Activated naive CD4-positive, alpha-beta T cell treated with anti-CD3 and anti-CD28 coated beads, Interleukin-2, amount 10 ng/mL, durations not matched to agents 7 days and 5 days (primary cell): ENCODE results near the gene SRRT.
A peak's percentile ranks its signal among the peaks of the same experiment; 100 is the strongest.

Source experiments
- CTCF ChIA-PET: fragments of 350-600 bp; sonication (Branson Sonifier 250); formaldehyde crosslinking; loops from one replicate; lab custom pipeline; 2021; ENCODE audit warnings: antibody characterized with exemption; lab: Charles Lee
- DNase-seq: peaks from one replicate; pipeline ENCODE4 v3.0.0-alpha.2; 2020
- H3K27ac Mint-ChIP-seq: one replicate; pipeline ENCODE4 v1.8.0; 2021; ENCODE audit warnings: mild to moderate bottlenecking, moderate library complexity, mixed read lengths
- H3K27me3 Mint-ChIP-seq: one replicate; pipeline ENCODE4 v1.8.0; 2021; ENCODE audit warnings: mild to moderate bottlenecking, mixed read lengths
- H3K36me3 Mint-ChIP-seq: one replicate; pipeline ENCODE4 v1.8.0; 2021; ENCODE audit warnings: mixed read lengths
- H3K4me1 Mint-ChIP-seq: one replicate; pipeline ENCODE4 v1.8.0; 2021; ENCODE audit warnings: mixed read lengths
- H3K4me3 Mint-ChIP-seq: one replicate; pipeline ENCODE4 v1.8.0; 2021; ENCODE audit warnings: mild to moderate bottlenecking, moderate library complexity, mixed read lengths
- H3K9me3 Mint-ChIP-seq: one replicate; pipeline ENCODE4 v1.8.0; 2021; ENCODE audit warnings: mixed read lengths

Gene SRRT

GRCh38 chr7:100888988-100889750 is 14.3 kb downstream of the SRRT start, which contains the start of gene UFSP1:
Gene UFSP1, minus strand, starts transcription at chr7:100889715. Its CDS starts 444 bp downstream, at chr7:100889271.
- Mint-ChIP-seq H3K36me3 (peaks cover 45% of the 10 kb centered on the region), H3K4me3 (peak within 1 kb of the TSS; percentile 76), H3K9me3 (no peaks in the 10 kb centered on the region), H3K27me3 (peaks cover 46% of the 10 kb centered on the region), H3K4me1 (peaks cover 59% of the 10 kb centered on the region), H3K27ac (peak within 1 kb of the TSS; percentile 96)
- no peak for DNase-seq
- CTCF ChIA-PET = interaction anchor here (1.0 to 1.4 kb wide), 6 partner anchors 14 to 282 kb away, joined by 3 to 5 read pairs (median 3); partner anchors contain the start of genes POP7, SLC12A9 and SRRT

- Mint-ChIP-seq H3K27me3 (peaks cover 63% of the 10 kb centered on the region), H3K4me3 (peak overlapping the region; percentile 76), H3K27ac (no peak overlapping the region), H3K9me3 (no peaks in the 10 kb centered on the region), H3K4me1 (peaks cover 50% of the 10 kb centered on the region), H3K36me3 (peaks cover 28% of the 10 kb centered on the region)
- CTCF ChIA-PET = interaction anchor here (0.5 to 1.4 kb wide), 3 partner anchors 91 to 185 kb away, joined by 3 to 5 read pairs (median 3); partner anchors contain the start of gene POP7
- no peak for DNase-seq
Observed at GRCh38 chr7:100890653-100891567, 16.0 kb downstream of the SRRT start.

GRCh38 chr7:100891568-100892247 is 16.8 kb downstream of the SRRT start:
- Mint-ChIP-seq H3K27ac (no peak overlapping the region), H3K36me3 (peaks cover 20% of the 10 kb centered on the region)

GRCh38 chr7:100892364-100893317 is 17.7 kb downstream of the SRRT start:
- H3K9me3 Mint-ChIP-seq = no peaks in the 10 kb centered on the region
- H3K4me3 Mint-ChIP-seq = no peak overlapping the region
- no peak overlapping the region for H3K27ac Mint-ChIP-seq
- CTCF ChIA-PET = interaction anchor here (0.6 to 1.1 kb wide), 2 partner anchors 185 to 284 kb away, joined by 4 to 5 read pairs; no protein-coding TSS in a partner anchor
- H3K36me3 Mint-ChIP-seq = peaks cover 11% of the 10 kb centered on the region
- no peak for DNase-seq
- H3K27me3 Mint-ChIP-seq = peaks cover 78% of the 10 kb centered on the region
- peaks cover 40% of the 10 kb centered on the region for H3K4me1 Mint-ChIP-seq

More at GRCh38 chr7:100891568-100892247, 16.8 kb downstream of the SRRT start:
- CTCF ChIA-PET = interaction anchor here (0.5 to 0.6 kb wide), 2 partner anchors 162 to 283 kb away, joined by 3 to 4 read pairs; no protein-coding TSS in a partner anchor
- no peak for DNase-seq
- Mint-ChIP-seq H3K9me3 (no peaks in the 10 kb centered on the region), H3K27me3 (peaks cover 71% of the 10 kb centered on the region), H3K4me3 (peak overlapping the region; percentile 27), H3K4me1 (peaks cover 50% of the 10 kb centered on the region)

- H3K9me3 Mint-ChIP-seq = no peaks in the 10 kb centered on the region
- no peak overlapping the region for H3K27ac Mint-ChIP-seq
- CTCF ChIA-PET = interaction anchor here (1.1 to 1.4 kb wide), 2 partner anchors 184 to 389 kb away, joined by 5 read pairs; no protein-coding TSS in a partner anchor
- H3K4me1 Mint-ChIP-seq = peaks cover 37% of the 10 kb centered on the region
- peaks cover 85% of the 10 kb centered on the region for H3K27me3 Mint-ChIP-seq
- peaks cover 3% of the 10 kb centered on the region for H3K36me3 Mint-ChIP-seq
- DNase-seq = no peak
- H3K4me3 Mint-ChIP-seq = no peak overlapping the region
Observed at GRCh38 chr7:100893318-100893895, 18.5 kb downstream of the SRRT start.

- CTCF ChIA-PET = interaction anchor here (0.8 to 1.6 kb wide), 8 partner anchors 10 to 388 kb away, joined by 3 to 6 read pairs (median 4); no protein-coding TSS in a partner anchor
- H3K4me1 Mint-ChIP-seq = peaks cover 32% of the 10 kb centered on the region
- H3K4me3 Mint-ChIP-seq = no peak overlapping the region
- DNase-seq = no peak
- H3K36me3 Mint-ChIP-seq = no peaks in the 10 kb centered on the region
- H3K27me3 Mint-ChIP-seq = peaks cover 92% of the 10 kb centered on the region
- H3K27ac Mint-ChIP-seq = peak overlapping the region; percentile 62
- H3K9me3 Mint-ChIP-seq = no peaks in the 10 kb centered on the region
Observed at GRCh38 chr7:100893910-100894721, 19.2 kb downstream of the SRRT start.

- CTCF ChIA-PET = interaction anchor here (0.8 to 1.6 kb wide), 7 partner anchors 9 to 387 kb away, joined by 3 to 6 read pairs (median 4); no protein-coding TSS in a partner anchor
- peak; percentile 65 for DNase-seq
- Mint-ChIP-seq H3K27ac (no peak overlapping the region), H3K4me3 (no peak overlapping the region), H3K4me1 (peaks cover 30% of the 10 kb centered on the region), H3K36me3 (no peaks in the 10 kb centered on the region), H3K9me3 (no peaks in the 10 kb centered on the region), H3K27me3 (peaks cover 94% of the 10 kb centered on the region)
Observed at GRCh38 chr7:100894860-100895700, 20.2 kb downstream of the SRRT start.

- no peaks in the 10 kb centered on the region for H3K36me3 Mint-ChIP-seq
- no peaks in the 10 kb centered on the region for H3K9me3 Mint-ChIP-seq
- peaks cover 25% of the 10 kb centered on the region for H3K4me1 Mint-ChIP-seq
- no peak for DNase-seq
- CTCF ChIA-PET = interaction anchor here (1.3 to 1.6 kb wide), 2 partner anchors 8 to 186 kb away, joined by 4 to 6 read pairs; no protein-coding TSS in a partner anchor
- peak within 1 kb of the TSS; percentile 62 for H3K4me3 Mint-ChIP-seq
- H3K27ac Mint-ChIP-seq = peak within 1 kb of the TSS; percentile 3
- peaks cover 93% of the 10 kb centered on the region for H3K27me3 Mint-ChIP-seq
Observed at GRCh38 chr7:100895701-100895955, 20.7 kb downstream of the SRRT start, which contains the start of gene ACHE. Gene ACHE, minus strand, starts transcription at chr7:100895888. Its CDS starts 1,656 bp downstream, at chr7:100894232.

- Mint-ChIP-seq H3K27me3 (peaks cover 93% of the 10 kb centered on the region), H3K4me3 (peak overlapping the region; percentile 62), H3K9me3 (no peaks in the 10 kb centered on the region), H3K36me3 (no peaks in the 10 kb centered on the region), H3K27ac (peak overlapping the region; percentile 3), H3K4me1 (peaks cover 23% of the 10 kb centered on the region)
- CTCF ChIA-PET = no interaction called here
- no peak for DNase-seq
Observed at GRCh38 chr7:100895956-100896731, 21.2 kb downstream of the SRRT start.

- no peaks in the 10 kb centered on the region for H3K36me3 Mint-ChIP-seq
- CTCF ChIA-PET = interaction anchor here (2.2 kb wide), 1 partner anchor 180 kb away, joined by 6 read pairs; no protein-coding TSS in a partner anchor
- H3K27me3 Mint-ChIP-seq = peaks cover 86% of the 10 kb centered on the region
- no peaks in the 10 kb centered on the region for H3K9me3 Mint-ChIP-seq
- H3K4me3 Mint-ChIP-seq = peak overlapping the region; percentile 39
- H3K27ac Mint-ChIP-seq = no peak overlapping the region
- DNase-seq = peak; percentile 72
- H3K4me1 Mint-ChIP-seq = peaks cover 16% of the 10 kb centered on the region
Observed at GRCh38 chr7:100896732-100897608, 22.1 kb downstream of the SRRT start.
